Activated CD4-positive, CD25-positive, alpha-beta regulatory T cell treated with anti-CD3 and anti-CD28 coated beads, Interleukin-2, amount 50 U/mL, for 16 hours (primary cell): ENCODE data around the gene RTF1.

Experiments used
- DNase-seq: peaks from one replicate; pipeline ENCODE4 v3.0.0-alpha.2; 2020; ENCODE audit warnings: low read depth, low spot score

RTF1 gene

GRCh38 chr15:41487381-41487780 lies 70.5 kb downstream of the RTF1 start:
- DNase-seq, result no peak

- DNase-seq, result no peak
Observed at GRCh38 chr15:41487802-41488201, 70.9 kb downstream of the RTF1 start.

GRCh38 chr15:41489641-41490040 lies 72.7 kb downstream of the RTF1 start:
- no peak for DNase-seq

GRCh38 chr15:41490355-41490754 lies 73.5 kb downstream of the RTF1 start:
- no peak for DNase-seq

GRCh38 chr15:41491889-41492288 lies 75.0 kb downstream of the RTF1 start:
- no peak for DNase-seq

GRCh38 chr15:41492597-41493204 lies 75.8 kb downstream of the RTF1 start:
- no peak for DNase-seq

- peak; percentile 73 for DNase-seq
Observed at GRCh38 chr15:41493205-41493901, 76.5 kb downstream of the RTF1 start, which contains the start of gene ITPKA. Gene ITPKA (plus strand): TSS chr15:41493874. CDS start chr15:41493928, 54 bp downstream.

- DNase-seq, result no peak
Observed at GRCh38 chr15:41493902-41494189, 77.0 kb downstream of the RTF1 start.

GRCh38 chr15:41494190-41494921 lies 77.5 kb downstream of the RTF1 start:
- no peak for DNase-seq

GRCh38 chr15:41494922-41495735 lies 78.2 kb downstream of the RTF1 start:
- DNase-seq, result no peak

- DNase-seq, result no peak
Observed at GRCh38 chr15:41495736-41496599, 79.1 kb downstream of the RTF1 start.

- DNase-seq, result no peak
Observed at GRCh38 chr15:41498657-41499056, 81.8 kb downstream of the RTF1 start.

GRCh38 chr15:41499109-41499851 lies 82.4 kb downstream of the RTF1 start:
- no peak for DNase-seq

GRCh38 chr15:41501191-41501917 lies 84.5 kb downstream of the RTF1 start:
- DNase-seq, result no peak

- DNase-seq, result no peak
Observed at GRCh38 chr15:41501931-41502794, 85.3 kb downstream of the RTF1 start.

- no peak for DNase-seq
Observed at GRCh38 chr15:41502795-41503668, 86.1 kb downstream of the RTF1 start.

- no peak for DNase-seq
Observed at GRCh38 chr15:41503669-41504010, 86.7 kb downstream of the RTF1 start.
